ENCODE data around the gene CTNNA1. TPM values are rescaled to one million over a fixed set of nuclear protein-coding genes. Genes with fewer than 3 reads are reported as not detected.

The CTNNA1 gene
- total and polyA plus RNA-seq, 9 of the 15 experiments (the other 6 are each of a cell fraction or from before 2014, with no cell fraction given), result 29.6 to 117 (median 89.1) TPM

GRCh38 chr5:138752951-138753793 lies at the start of gene CTNNA1 (continued):
- TF ChIP-seq GTF2F1 (IDR thresholded peaks at IDR 0.05; ENCODE audit: low read depth, low read length) (no peak), SAFB2 (IDR thresholded peaks at IDR 0.05; ENCODE audit: borderline replicate concordance, low read depth, low read length, severe bottlenecking) (no peak), ZFP1 (CRISPR knock-in tag; IDR thresholded peaks at IDR 0.05) (no peak), U2AF2 (optimal IDR thresholded peaks at IDR 0.05; ENCODE audit: low read depth, low read length) (no peak), CREM (IDR thresholded peaks at IDR 0.05; ENCODE audit: low read depth) (peak; percentile 15; the same call in 1 of the 2 replicates), HEY1 (CRISPR knock-in tag; IDR thresholded peaks at IDR 0.05; ENCODE audit: borderline replicate concordance) (no peak), EHMT2 (IDR thresholded peaks at IDR 0.05) (no peak), PHF8 (IDR thresholded peaks at IDR 0.05; ENCODE audit: borderline replicate concordance, low read length) (peak; percentile 81; the same call in 1 of the 2 replicates), ETV6 (IDR thresholded peaks at IDR 0.05; ENCODE audit: borderline replicate concordance in 1 of 2, low read depth in 2 of 2, low read length in 1 of 2) (no peak), ETV6 (CRISPR knock-in tag; IDR thresholded peaks at IDR 0.05; ENCODE audit: borderline replicate concordance) (no peak), MXI1 (IDR thresholded peaks at IDR 0.05; ENCODE audit: low read depth, low read length) (no peak), NCOA2 (IDR thresholded peaks at IDR 0.05; ENCODE audit: partially characterized antibody in 2 of 2) (no peak), ARID1B (IDR thresholded peaks at IDR 0.05) (peak; percentile 81), CREB3L1 (IDR thresholded peaks at IDR 0.05; ENCODE audit: borderline replicate concordance, low read depth) (peak; percentile 26; the same call in 1 of the 2 replicates), EGR1 (conservative IDR thresholded peaks at IDR 0.05) (peak; percentile 81), ZNF695 (CRISPR knock-in tag; IDR thresholded peaks at IDR 0.05) (0 out of 2 replicates have a peak, but pooled peaks have one; percentile 69)

All from K562 (cell line).